Dendritic cell treated with granulocyte-macrophage colony-stimulating factor and Interleukin-4, amounts not matched to agents 40 ng/mL and 50 ng/mL, for 4 days (primary cell): Measurements from ENCODE around the gene SPNS1.

Experiments used
- H3K27ac Mint-ChIP-seq: one replicate; pipeline ENCODE4 v1.8.0; 2022; ENCODE audit warnings: mild to moderate bottlenecking, mixed read lengths
- H3K27me3 Mint-ChIP-seq: one replicate; pipeline ENCODE4 v1.8.0; 2022; ENCODE audit warnings: mild to moderate bottlenecking, mixed read lengths
- H3K36me3 Mint-ChIP-seq: one replicate; pipeline ENCODE4 v1.8.0; 2022; ENCODE audit warnings: low read depth, mixed read lengths
- H3K4me1 Mint-ChIP-seq: one replicate; pipeline ENCODE4 v1.8.0; 2022; ENCODE audit warnings: low read depth, mixed read lengths
- H3K4me3 Mint-ChIP-seq: one replicate; pipeline ENCODE4 v1.8.0; 2022; ENCODE audit warnings: mild to moderate bottlenecking, moderate library complexity, mixed read lengths
- H3K9me3 Mint-ChIP-seq: one replicate; pipeline ENCODE4 v1.8.0; 2022; ENCODE audit warnings: mixed read lengths
- intact Hi-C: fragments of 100-400 bp; cut with micrococcal nuclease; formaldehyde crosslinking; loops from one replicate; pipeline ENCODE4 v1.15.0; 2022

Gene SPNS1

GRCh38 chr16:29011851-29012250, 37.3 kb downstream of the SPNS1 start:
- intact Hi-C loops: no loop called here
- no peaks in the 10 kb centered on the region for H3K9me3 Mint-ChIP-seq
- H3K36me3 Mint-ChIP-seq: no peaks in the 10 kb centered on the region
- no peak overlapping the region for H3K4me3 Mint-ChIP-seq
- peaks cover 63% of the 10 kb centered on the region for H3K4me1 Mint-ChIP-seq
- H3K27ac Mint-ChIP-seq: no peak overlapping the region
- peaks cover 5% of the 10 kb centered on the region for H3K27me3 Mint-ChIP-seq

GRCh38 chr16:29012913-29013553, 38.5 kb downstream of the SPNS1 start:
- Mint-ChIP-seq H3K27ac (no peak overlapping the region), H3K9me3 (no peaks in the 10 kb centered on the region), H3K4me1 (peaks cover 58% of the 10 kb centered on the region), H3K36me3 (no peaks in the 10 kb centered on the region), H3K27me3 (peaks cover 5% of the 10 kb centered on the region), H3K4me3 (no peak overlapping the region)
- intact Hi-C loops: no loop called here

DNA sequence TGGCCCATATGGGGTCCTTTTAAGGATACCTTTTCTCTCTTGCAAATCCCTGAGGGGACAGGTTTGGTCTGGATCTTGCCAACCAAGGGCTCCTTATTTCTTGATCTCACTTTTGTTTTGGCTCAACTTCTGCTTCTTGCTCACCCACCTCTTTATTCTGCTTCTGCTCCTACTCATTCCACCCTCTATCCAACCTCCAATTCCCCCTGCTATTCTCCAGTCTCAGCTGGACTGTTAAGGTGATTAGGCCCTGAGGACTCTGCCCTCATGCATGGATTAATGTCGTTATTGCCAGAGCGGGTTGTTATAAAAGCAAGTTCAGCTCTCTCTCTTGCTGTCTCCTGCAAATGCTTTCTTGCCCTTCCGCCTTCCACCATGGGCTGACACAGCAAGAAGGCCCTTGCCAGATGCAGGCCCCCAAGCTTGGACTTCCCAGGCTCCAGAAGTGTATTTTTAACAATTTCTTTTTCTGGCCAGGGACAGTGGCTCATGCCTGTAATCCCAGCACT, 40.0 kb downstream of the SPNS1 start:
- H3K4me3 Mint-ChIP-seq: no peak overlapping the region
- no peaks in the 10 kb centered on the region for H3K9me3 Mint-ChIP-seq
- intact Hi-C loops: no loop called here
- H3K4me1 Mint-ChIP-seq: peaks cover 45% of the 10 kb centered on the region
- H3K27me3 Mint-ChIP-seq: no peaks in the 10 kb centered on the region
- peak overlapping the region; percentile 70 for H3K27ac Mint-ChIP-seq
- no peaks in the 10 kb centered on the region for H3K36me3 Mint-ChIP-seq

DNA sequence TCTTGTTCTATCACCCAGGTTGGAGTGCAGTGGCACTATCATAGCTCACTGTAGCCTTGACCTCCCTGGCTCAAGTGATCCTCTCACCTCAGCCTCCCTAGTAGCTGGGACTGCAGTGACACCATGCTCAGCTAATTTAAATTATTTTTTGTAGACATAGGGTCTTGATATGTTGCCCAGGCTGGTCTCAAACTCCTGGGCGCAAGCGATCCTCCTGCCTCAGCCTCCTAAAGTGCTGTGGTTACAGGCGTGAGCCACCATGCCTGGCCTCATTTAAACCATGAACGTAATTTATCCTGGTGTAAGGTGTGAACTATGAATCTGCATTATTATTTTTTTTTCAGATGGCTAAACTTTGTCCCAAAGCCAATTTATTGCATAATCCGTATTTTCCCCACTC, 47.6 kb downstream of the SPNS1 start:
- Mint-ChIP-seq H3K9me3 (no peaks in the 10 kb centered on the region), H3K27me3 (peaks cover 15% of the 10 kb centered on the region), H3K4me3 (no peak overlapping the region), H3K4me1 (peaks cover 5% of the 10 kb centered on the region), H3K36me3 (no peaks in the 10 kb centered on the region), H3K27ac (no peak overlapping the region)
- intact Hi-C loops: no loop called here

DNA sequence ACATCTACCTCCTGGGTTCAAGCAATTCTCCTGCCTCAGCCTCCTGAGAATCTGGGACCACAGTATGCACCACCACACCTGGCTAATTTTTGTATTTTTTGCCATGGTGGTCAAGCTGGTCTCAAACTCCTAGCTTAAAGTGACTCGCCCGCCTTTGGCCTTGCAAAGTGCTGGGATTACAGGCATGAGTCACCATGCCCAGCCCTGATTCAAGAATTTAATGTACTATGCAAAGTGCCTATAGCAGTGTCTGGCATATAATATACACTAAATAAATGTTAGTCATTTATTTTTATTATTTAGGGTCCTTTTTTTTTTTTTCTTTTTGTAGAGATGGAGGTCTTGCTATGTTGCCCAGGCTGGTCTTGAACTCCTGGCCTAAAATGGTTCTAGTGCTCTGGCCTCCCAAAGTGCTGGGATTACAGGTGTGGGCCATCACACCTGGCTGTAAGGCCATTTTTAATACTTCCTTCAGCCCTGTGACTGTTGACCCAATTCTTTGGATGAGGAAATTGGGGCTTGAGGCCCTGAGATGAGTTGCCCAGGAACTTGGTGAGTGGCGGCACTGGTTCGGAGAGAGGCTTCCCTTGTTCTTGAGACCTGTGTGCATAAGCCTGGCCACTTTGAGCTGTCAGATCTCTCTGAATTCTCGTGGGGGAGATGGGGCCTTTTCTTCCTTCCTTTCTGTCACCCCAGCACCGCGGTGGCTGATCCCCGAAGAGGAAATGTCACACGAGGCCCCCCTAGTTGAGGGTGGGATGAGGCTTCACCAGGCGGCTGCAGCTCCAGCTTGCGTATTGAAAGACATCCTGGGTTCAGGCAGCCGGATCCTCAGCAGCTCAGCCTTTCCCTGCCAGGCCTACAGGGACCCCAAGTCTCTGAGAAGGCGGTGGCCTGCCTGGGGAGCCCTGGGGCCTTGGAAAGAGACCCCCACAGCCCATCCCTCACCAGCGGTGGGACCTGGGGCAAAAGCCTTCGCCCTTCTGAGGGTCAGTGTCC, 49.0 kb downstream of the SPNS1 start:
- H3K36me3 Mint-ChIP-seq: no peaks in the 10 kb centered on the region
- H3K4me1 Mint-ChIP-seq: peaks cover 9% of the 10 kb centered on the region
- intact Hi-C loops: no loop called here
- no peaks in the 10 kb centered on the region for H3K9me3 Mint-ChIP-seq
- H3K4me3 Mint-ChIP-seq: no peak overlapping the region
- no peak overlapping the region for H3K27ac Mint-ChIP-seq
- peaks cover 18% of the 10 kb centered on the region for H3K27me3 Mint-ChIP-seq

- H3K27me3 Mint-ChIP-seq: peaks cover 23% of the 10 kb centered on the region
- H3K36me3 Mint-ChIP-seq: no peaks in the 10 kb centered on the region
- H3K4me1 Mint-ChIP-seq: peaks cover 16% of the 10 kb centered on the region
- H3K4me3 Mint-ChIP-seq: no peak overlapping the region
- H3K27ac Mint-ChIP-seq: no peak overlapping the region
- no peaks in the 10 kb centered on the region for H3K9me3 Mint-ChIP-seq
- intact Hi-C loops: no loop called here
These were observed 49.7 kb downstream of the SPNS1 start for GRCh38 chr16:29024278-29024677.

GRCh38 chr16:29025218-29025617, 50.6 kb downstream of the SPNS1 start:
- intact Hi-C loops: no loop called here
- H3K4me1 Mint-ChIP-seq: peaks cover 19% of the 10 kb centered on the region
- H3K9me3 Mint-ChIP-seq: no peaks in the 10 kb centered on the region
- no peak overlapping the region for H3K27ac Mint-ChIP-seq
- peaks cover 23% of the 10 kb centered on the region for H3K27me3 Mint-ChIP-seq
- no peaks in the 10 kb centered on the region for H3K36me3 Mint-ChIP-seq
- no peak overlapping the region for H3K4me3 Mint-ChIP-seq

DNA sequence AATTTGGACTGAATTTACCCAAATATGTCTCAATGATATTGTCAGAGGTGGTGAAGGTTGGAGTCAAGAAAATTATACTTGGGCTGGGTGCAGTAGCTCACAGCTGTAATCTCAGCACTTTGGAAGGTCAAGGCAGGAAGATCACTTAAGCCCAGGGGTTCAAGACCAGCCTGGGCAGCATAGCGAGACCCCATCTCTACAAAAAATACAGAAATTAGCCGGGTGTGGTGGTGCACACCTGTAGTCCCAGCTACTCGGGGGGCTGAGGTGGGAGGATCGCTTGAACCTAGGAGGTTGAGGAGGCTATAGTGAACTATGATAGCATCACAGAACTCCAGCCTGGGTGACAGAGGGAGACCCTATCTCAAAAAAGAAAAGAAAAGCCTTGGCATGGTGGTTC, 51.2 kb downstream of the SPNS1 start:
- Mint-ChIP-seq H3K4me3 (no peak overlapping the region), H3K36me3 (no peaks in the 10 kb centered on the region), H3K27me3 (peaks cover 22% of the 10 kb centered on the region), H3K4me1 (peaks cover 19% of the 10 kb centered on the region), H3K27ac (no peak overlapping the region), H3K9me3 (no peaks in the 10 kb centered on the region)
- intact Hi-C loops: no loop called here

GRCh38 chr16:29028457-29029167, 54.0 kb downstream of the SPNS1 start:
- H3K4me1 Mint-ChIP-seq: peaks cover 17% of the 10 kb centered on the region
- H3K27ac Mint-ChIP-seq: no peak overlapping the region
- peaks cover 20% of the 10 kb centered on the region for H3K27me3 Mint-ChIP-seq
- no peak overlapping the region for H3K4me3 Mint-ChIP-seq
- intact Hi-C loops: no loop called here
- no peaks in the 10 kb centered on the region for H3K36me3 Mint-ChIP-seq
- H3K9me3 Mint-ChIP-seq: no peaks in the 10 kb centered on the region

DNA sequence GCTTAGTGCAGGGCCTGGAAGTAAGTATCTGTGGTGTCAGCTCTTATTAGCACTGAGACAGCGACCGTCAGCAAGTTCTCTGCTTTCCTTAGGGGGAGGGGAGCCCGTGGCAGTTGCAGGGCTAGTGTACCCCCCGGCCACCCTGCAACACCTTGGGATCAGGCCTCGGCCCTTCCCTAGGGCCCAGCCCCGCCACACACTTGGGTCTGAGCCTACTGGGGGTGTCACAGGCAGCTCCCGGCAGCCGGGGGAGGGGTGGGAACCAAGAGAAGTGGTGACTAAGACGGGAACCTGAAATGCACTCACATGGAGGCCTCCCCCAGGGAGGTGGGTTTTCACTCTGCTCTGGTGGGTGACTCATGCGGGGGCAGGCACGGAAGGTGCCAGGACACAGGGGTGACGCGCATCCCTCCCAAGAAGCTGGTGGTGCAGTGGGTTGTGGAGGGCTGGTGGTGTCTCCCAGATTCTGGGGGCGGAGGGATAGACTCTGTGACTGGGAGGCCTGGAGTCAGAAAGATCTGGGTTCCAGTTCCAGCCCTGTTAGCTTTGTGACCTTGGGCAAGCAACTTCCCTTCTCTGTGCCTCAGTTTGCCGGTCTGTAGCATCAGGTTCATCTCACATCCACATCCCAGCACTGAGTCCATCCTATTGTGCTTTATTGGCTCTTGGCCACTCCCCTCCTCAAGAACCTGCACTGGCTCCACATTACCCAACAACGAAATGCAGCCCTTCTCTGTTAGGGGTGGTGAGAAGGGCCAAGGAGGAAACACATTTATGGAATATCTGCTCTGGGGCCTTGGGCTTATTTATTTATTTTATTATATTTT, 54.8 kb downstream of the SPNS1 start:
- intact Hi-C loops: no loop called here
- Mint-ChIP-seq H3K27me3 (peaks cover 13% of the 10 kb centered on the region), H3K27ac (no peak overlapping the region), H3K9me3 (no peaks in the 10 kb centered on the region), H3K36me3 (no peaks in the 10 kb centered on the region), H3K4me1 (peaks cover 14% of the 10 kb centered on the region), H3K4me3 (no peak overlapping the region)

DNA sequence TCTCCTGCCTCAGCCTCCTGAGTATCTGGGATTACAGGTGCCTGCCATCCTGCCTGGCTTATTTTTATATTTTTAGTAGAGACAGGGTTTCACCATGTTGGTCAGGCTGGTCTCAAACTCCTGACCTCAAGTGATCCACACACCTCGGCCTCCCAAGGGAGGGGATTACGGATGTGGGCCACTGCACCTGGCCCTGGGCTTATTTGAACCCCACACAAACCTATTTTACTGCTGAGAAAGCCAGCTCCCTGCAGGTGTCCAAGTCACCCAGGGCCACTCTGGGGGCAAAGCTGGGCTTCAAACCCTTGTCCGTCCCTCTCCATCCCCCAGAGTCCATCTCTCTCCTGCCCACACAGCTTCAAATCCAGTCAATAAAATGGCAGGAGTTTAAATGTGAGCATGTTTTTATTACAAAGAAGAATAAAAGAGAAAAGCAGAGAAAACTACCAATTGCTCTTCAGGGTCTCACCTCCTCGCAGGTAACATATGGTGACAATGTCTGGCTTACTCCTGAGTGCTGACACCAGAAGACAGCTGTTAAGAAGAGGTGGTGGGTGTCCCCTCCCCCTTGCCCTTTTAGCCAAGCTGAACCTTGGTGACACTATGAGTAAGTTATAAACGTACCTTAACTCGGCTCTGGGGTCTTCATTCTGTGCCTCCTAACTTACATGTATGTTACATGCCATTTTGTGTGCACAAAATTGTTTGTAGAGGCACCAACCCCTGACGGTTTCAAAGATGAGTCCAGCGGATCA, 55.7 kb downstream of the SPNS1 start:
- no peaks in the 10 kb centered on the region for H3K36me3 Mint-ChIP-seq
- H3K4me3 Mint-ChIP-seq: no peak overlapping the region
- intact Hi-C loops: no loop called here
- peaks cover 11% of the 10 kb centered on the region for H3K27me3 Mint-ChIP-seq
- H3K9me3 Mint-ChIP-seq: no peaks in the 10 kb centered on the region
- peaks cover 14% of the 10 kb centered on the region for H3K4me1 Mint-ChIP-seq
- H3K27ac Mint-ChIP-seq: no peak overlapping the region
